Bronchial epithelial cell (primary cell): Measurements from ENCODE around the gene WEE1. TPM values are rescaled to one million over a fixed set of nuclear protein-coding genes. Genes with fewer than 3 reads are reported as not detected.
"Not testable (repeated sequence)": the region's sequence is repeated elsewhere in the genome, so short reads cannot be mapped to it uniquely, and the experiment has no call there.

ENCODE experiments used
- DNase-seq: peaks from one replicate; pipeline ENCODE4 v3.0.0-alpha.2; 2010; ENCODE audit warnings: low read depth
- FAIRE-seq: peaks from 2 replicates; lab custom pipeline; 2011; peaks lifted over from hg19 to GRCh38; lab: Jason Lieb, UNC
- H3K27me3 ChIP-seq: 2 replicates; pipeline ENCODE4 v1.5.1; 2011; ENCODE audit warnings: low read length; ENCODE audit not compliant: control insufficient read depth, insufficient read depth
- H3K36me3 ChIP-seq: 2 replicates; pipeline ENCODE4 v1.5.1; 2011; ENCODE audit warnings: low read length; ENCODE audit not compliant: control insufficient read depth, insufficient read depth
- H3K4me3 ChIP-seq: 2 replicates; pipeline ENCODE4 v1.5.1; 2011; ENCODE audit warnings: mild to moderate bottlenecking, low read depth, low read length, control low read depth
- total RNA-seq: library from RNA; depleted of rRNA; stranded (reverse); fragments of >200 nt; gene quantifications from 2 replicates; pipeline ENCODE4 v1.2.1, GENCODE V29; 2014
- TF ChIP-seq, protein P1 (sequence below): IDR thresholded peaks from 2 replicates; pipeline ENCODE4 v1.5.1; 2011; ENCODE audit warnings: mild to moderate bottlenecking, moderate library complexity, low read length, control low read depth, inconsistent platforms; ENCODE audit not compliant: insufficient read depth, severe bottlenecking

WEE1 gene
- total RNA-seq, 1 donor from 2014 or later = 15.8 TPM

DNA sequence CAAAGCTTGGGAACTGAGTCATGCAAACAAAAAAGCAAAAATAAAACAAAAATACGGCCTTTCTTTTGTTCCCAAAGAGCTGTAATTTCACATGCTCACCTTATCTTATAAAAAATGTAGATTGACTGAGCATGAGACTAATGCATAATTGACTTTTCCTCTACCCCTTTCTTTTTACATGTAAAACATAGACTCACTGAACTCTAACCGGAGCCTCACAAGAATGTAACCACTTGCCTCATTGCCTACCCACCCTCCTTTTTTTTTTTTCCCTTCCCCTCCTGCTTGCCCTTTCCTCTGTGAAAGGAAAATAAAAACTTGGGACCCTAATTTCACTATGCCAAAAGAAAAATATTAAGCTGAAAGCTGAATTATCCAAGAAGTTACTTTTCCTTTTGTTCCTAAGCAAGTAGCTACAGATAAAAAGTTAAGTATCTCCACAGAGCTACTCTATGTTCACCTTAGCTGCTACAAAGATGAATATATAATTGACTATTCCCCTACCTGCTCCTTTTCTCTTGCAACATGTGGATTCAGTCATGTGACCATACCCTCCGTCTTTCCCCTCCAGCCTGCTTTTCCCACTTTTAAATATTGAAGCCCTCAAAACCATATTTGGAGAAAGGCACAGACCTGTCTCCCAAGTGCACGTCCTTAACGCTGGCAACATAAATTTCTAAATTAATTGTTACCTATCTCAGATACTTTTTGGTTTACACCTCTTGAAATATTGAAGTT, 39.6 kb upstream of the WEE1 start:
- TF ChIP-seq, protein P1, sequence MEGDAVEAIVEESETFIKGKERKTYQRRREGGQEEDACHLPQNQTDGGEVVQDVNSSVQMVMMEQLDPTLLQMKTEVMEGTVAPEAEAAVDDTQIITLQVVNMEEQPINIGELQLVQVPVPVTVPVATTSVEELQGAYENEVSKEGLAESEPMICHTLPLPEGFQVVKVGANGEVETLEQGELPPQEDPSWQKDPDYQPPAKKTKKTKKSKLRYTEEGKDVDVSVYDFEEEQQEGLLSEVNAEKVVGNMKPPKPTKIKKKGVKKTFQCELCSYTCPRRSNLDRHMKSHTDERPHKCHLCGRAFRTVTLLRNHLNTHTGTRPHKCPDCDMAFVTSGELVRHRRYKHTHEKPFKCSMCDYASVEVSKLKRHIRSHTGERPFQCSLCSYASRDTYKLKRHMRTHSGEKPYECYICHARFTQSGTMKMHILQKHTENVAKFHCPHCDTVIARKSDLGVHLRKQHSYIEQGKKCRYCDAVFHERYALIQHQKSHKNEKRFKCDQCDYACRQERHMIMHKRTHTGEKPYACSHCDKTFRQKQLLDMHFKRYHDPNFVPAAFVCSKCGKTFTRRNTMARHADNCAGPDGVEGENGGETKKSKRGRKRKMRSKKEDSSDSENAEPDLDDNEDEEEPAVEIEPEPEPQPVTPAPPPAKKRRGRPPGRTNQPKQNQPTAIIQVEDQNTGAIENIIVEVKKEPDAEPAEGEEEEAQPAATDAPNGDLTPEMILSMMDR = no peak
- Histone ChIP-seq H3K27me3 (no peaks in the 10 kb centered on the region), H3K4me3 (no peak overlapping the region), H3K36me3 (no peaks in the 10 kb centered on the region)
- FAIRE-seq (no peak), DNase-seq (no peak)

DNA sequence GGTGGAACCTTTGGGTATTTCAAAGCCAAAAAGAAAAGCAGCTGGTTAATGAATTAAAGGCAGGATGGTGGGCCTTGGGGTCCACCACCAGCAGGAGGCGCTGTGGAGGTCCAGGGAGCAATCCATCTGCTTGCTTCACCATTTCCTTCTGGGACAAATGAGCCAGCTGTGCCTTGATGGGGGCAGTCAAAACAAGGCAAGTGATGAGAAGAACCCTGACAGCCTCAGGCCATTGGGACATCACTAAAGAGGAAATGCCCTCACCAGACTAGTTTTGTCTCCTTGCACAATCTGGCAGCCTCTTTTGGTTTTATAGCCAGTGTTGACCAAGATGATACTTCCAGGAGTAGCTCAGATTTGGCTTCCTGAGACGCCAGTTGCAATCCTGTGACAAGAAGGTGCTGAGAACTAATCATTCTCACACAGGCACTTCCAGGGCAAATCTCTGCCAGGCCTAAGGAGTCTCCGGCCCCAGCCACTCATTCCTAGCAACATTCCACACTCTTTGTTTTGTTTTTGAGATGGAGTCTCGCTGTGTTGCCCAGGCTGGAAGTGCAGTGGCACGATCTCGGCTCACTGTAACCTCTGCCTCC, 38.2 kb upstream of the WEE1 start:
- DNase-seq (peak; percentile 67), FAIRE-seq (peak; percentile 47)
- TF ChIP-seq, protein P1 = peak; percentile 87
- Histone ChIP-seq H3K36me3 (no peaks in the 10 kb centered on the region), H3K27me3 (no peaks in the 10 kb centered on the region), H3K4me3 (no peak overlapping the region)

GRCh38 chr11:9538548-9538947, 34.9 kb upstream of the WEE1 start:
- H3K27me3 ChIP-seq = no peaks in the 10 kb centered on the region
- H3K4me3 ChIP-seq = no peak overlapping the region
- TF ChIP-seq, protein P1 = no peak
- H3K36me3 ChIP-seq = no peaks in the 10 kb centered on the region
- FAIRE-seq (no peak), DNase-seq (no peak)

DNA sequence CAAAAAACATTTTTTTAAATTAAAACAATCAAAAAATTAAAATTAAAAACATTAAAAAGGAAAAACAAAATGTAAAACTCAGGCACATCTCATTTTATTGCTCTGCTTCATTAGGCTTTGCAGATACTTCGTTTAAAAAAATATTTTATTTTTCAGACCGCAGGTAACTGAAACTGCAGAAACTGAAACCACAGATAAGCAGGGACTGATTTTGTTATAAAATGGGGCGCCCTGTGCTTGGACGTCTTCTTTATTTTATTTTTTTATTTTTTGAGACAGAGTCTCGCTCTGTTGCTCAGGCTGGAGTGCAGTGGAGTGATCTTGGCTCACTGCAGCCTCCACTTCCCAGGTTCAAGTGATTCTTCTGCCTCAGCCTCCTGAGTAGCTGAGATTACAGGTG, 24.3 kb upstream of the WEE1 start:
- not testable (repeated sequence) for FAIRE-seq

GRCh38 chr11:9550191-9550628, 23.3 kb upstream of the WEE1 start:
- no peak for FAIRE-seq
- H3K27me3 ChIP-seq = no peaks in the 10 kb centered on the region
- TF ChIP-seq, protein P1 = no peak
- no peak for DNase-seq
- H3K36me3 ChIP-seq = no peaks in the 10 kb centered on the region
- H3K4me3 ChIP-seq = no peak overlapping the region

More for the DNA sequence above, 24.3 kb upstream of the WEE1 start:
- H3K36me3 ChIP-seq, H3K4me3 ChIP-seq, DNase-seq, H3K27me3 ChIP-seq: not testable (repeated sequence)

GRCh38 chr11:9561279-9561982, 12.0 kb upstream of the WEE1 start:
- FAIRE-seq (no peak), DNase-seq (no peak)
- no peaks in the 10 kb centered on the region for H3K27me3 ChIP-seq

More at GRCh38 chr11:9561279-9561982, 12.0 kb upstream of the WEE1 start:
- TF ChIP-seq, protein P1 = no peak
- H3K4me3 ChIP-seq = no peak overlapping the region
- H3K36me3 ChIP-seq = no peaks in the 10 kb centered on the region
